ENCODE data around the gene KIAA1328. TPM values are rescaled to one million over a fixed set of nuclear protein-coding genes. Genes with fewer than 3 reads are reported as not detected.
"Not testable (repeated sequence)": the region's sequence is repeated elsewhere in the genome, so short reads cannot be mapped to it uniquely, and the experiment has no call there.

KIAA1328 gene
- total and polyA plus RNA-seq, 7 donors = 1.3 to 4.4 (median 3.5) TPM

- TF ChIP-seq CTCF (IDR thresholded peaks at IDR 0.05) = no peak
- intact Hi-C loops (cut with DNase I) = no loop called here
- 82 to 91% (median 85%) methylated on average over 3 of the region's 3 CpGs for WGBS, 3 donors
- H3K4me3 ChIP-seq = no peak overlapping the region
- no peaks in the 10 kb centered on the region for H3K9me3 ChIP-seq
- DNase-seq (no peak), ATAC-seq (no peak)
- H3K4me1 ChIP-seq = no peaks in the 10 kb centered on the region
- no peak overlapping the region for H3K27ac ChIP-seq
- no peaks in the 10 kb centered on the region for H3K36me3 ChIP-seq (ENCODE audit: insufficient read depth in 1 of 2, low read depth in 1 of 2)
- H3K27me3 ChIP-seq (ENCODE audit: insufficient read depth in 3 of 3, low read length in 2 of 3) = no peaks in the 10 kb centered on the region
Measured at GRCh38 chr18:36871801-36872200, 42.9 kb downstream of the KIAA1328 start.

- no peak for TF ChIP-seq CTCF (IDR thresholded peaks at IDR 0.05)
- Histone ChIP-seq H3K9me3 (no peaks in the 10 kb centered on the region), H3K4me3 (no peak overlapping the region), H3K27me3 (ENCODE audit: insufficient read depth in 3 of 3, low read length in 2 of 3) (no peaks in the 10 kb centered on the region), H3K36me3 (ENCODE audit: insufficient read depth in 1 of 2, low read depth in 1 of 2) (no peaks in the 10 kb centered on the region), H3K27ac (no peak overlapping the region), H3K4me1 (no peaks in the 10 kb centered on the region)
- intact Hi-C loops (cut with DNase I) = no loop called here
- no peak for ATAC-seq
- DNase-seq = no peak
Measured at GRCh38 chr18:36872329-36872728, 43.4 kb downstream of the KIAA1328 start.

- ATAC-seq; H3K27me3 ChIP-seq (ENCODE audit: insufficient read depth in 3 of 3, low read length in 2 of 3); H3K9me3 ChIP-seq; H3K4me3 ChIP-seq; H3K36me3 ChIP-seq (ENCODE audit: insufficient read depth in 1 of 2, low read depth in 1 of 2); DNase-seq; intact Hi-C loops (cut with DNase I); H3K4me1 ChIP-seq; H3K27ac ChIP-seq: not testable (repeated sequence)
Measured at GRCh38 chr18:36873826-36874225, 44.9 kb downstream of the KIAA1328 start.

- intact Hi-C loops (cut with DNase I); ATAC-seq; H3K4me1 ChIP-seq; H3K9me3 ChIP-seq; H3K27me3 ChIP-seq (ENCODE audit: insufficient read depth in 3 of 3, low read length in 2 of 3); H3K4me3 ChIP-seq; DNase-seq; H3K36me3 ChIP-seq (ENCODE audit: insufficient read depth in 1 of 2, low read depth in 1 of 2); H3K27ac ChIP-seq: not testable (repeated sequence)
- 96 to 100% (median 100%) methylated on average over 3 of the region's 3 CpGs for WGBS, 3 donors
Measured at GRCh38 chr18:36879796-36880195, 50.9 kb downstream of the KIAA1328 start.

- H3K4me1 ChIP-seq = no peaks in the 10 kb centered on the region
Measured at GRCh38 chr18:36885981-36886380, 57.1 kb downstream of the KIAA1328 start.

More at GRCh38 chr18:36885981-36886380, 57.1 kb downstream of the KIAA1328 start:
- no peak for ATAC-seq
- H3K9me3 ChIP-seq = no peaks in the 10 kb centered on the region
- 87 to 92% (median 92%) methylated on average over 2 of the region's 2 CpGs for WGBS, 3 donors
- intact Hi-C loops (cut with DNase I) = no loop called here
- no peak for TF ChIP-seq CTCF (IDR thresholded peaks at IDR 0.05)
- H3K27ac ChIP-seq = no peak overlapping the region
- no peaks in the 10 kb centered on the region for H3K27me3 ChIP-seq (ENCODE audit: insufficient read depth in 3 of 3, low read length in 2 of 3)
- H3K36me3 ChIP-seq (ENCODE audit: insufficient read depth in 1 of 2, low read depth in 1 of 2) = no peaks in the 10 kb centered on the region
- no peak overlapping the region for H3K4me3 ChIP-seq
- no peak for DNase-seq

All from psoas muscle (tissue), 8 donors.